ENCODE measurements around the gene SFXN5. TPM values are rescaled to one million over a fixed set of nuclear protein-coding genes. Genes with fewer than 3 reads are reported as not detected.

The SFXN5 gene
- total RNA-seq, 1 donor from 2014 or later, result 14.9 TPM

DNA sequence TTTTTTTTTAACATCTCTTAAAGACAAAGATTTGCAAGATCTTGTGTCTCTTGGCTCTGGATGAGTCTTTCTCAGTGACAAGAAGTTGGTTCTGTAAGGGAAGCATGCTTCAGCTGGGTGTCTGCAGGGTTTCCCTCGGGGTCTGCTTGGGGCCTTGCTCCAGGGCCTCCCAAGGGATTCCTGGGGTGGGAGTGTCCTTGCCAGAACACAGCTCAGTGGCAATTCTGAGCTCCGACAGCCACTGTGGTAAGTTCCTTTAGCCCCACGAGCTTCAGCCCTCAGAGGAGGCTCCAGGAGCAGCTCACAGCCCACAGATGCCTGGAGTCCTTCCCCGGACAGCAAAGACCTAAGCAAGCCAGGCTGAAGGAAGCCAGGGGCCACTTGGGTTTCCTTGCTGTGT is 101.8 kb downstream of the SFXN5 start:
- no peaks in the 10 kb centered on the region for H3K9me3 Mint-ChIP-seq (ENCODE audit: unreplicated experiment)

DNA sequence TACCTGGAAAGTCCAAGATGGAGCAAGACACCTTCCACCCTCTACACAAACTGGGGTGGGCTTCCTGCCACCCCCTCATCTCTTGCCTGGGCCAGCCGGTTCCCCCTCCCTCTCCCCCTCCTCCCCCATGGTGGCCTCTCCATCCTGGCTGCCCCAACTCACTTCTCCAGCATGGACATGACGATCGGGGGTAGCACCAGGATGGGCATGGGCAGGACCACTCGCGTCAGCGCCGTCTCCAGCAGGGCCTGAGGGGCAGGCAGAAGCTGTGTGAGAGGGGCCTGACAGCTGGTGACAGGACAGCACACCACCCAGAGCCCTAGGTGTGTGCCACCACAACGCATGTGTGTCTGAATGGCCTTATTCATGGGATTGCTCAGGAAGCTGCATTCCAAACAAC is 103.2 kb downstream of the SFXN5 start:
- H3K27me3 Mint-ChIP-seq (ENCODE audit: low read depth, unreplicated experiment), result peaks cover 22% of the 10 kb centered on the region
- FAIRE-seq, result no peak

More for the DNA sequence above, 101.8 kb downstream of the SFXN5 start:
- DNase-seq (ENCODE audit: low read depth) (no peak), FAIRE-seq (no peak)
- Histone ChIP-seq H3K27me3 (ENCODE audit: insufficient read depth, low read length) (no peaks in the 10 kb centered on the region), H3K4me1 (ENCODE audit: insufficient read depth, low read length) (no peaks in the 10 kb centered on the region), H3K79me2 (ENCODE audit: insufficient read depth, low read length) (no peaks in the 10 kb centered on the region), H4K20me1 (ENCODE audit: insufficient read depth, low read length) (peaks cover 12% of the 10 kb centered on the region), H3K9me3 (ENCODE audit: insufficient read depth, low read depth, low read length) (no peaks in the 10 kb centered on the region), H3K36me3 (ENCODE audit: insufficient read depth, low read length) (no peaks in the 10 kb centered on the region), H3K9ac (ENCODE audit: low read length) (no peak overlapping the region), H3K4me3 (ENCODE audit: insufficient read depth, low read depth, low read length) (no peak overlapping the region), H3K27ac (ENCODE audit: low read depth, low read length) (no peak overlapping the region), H2AFZ (ENCODE audit: low read depth, low read length) (no peak overlapping the region), H3K4me2 (ENCODE audit: low read length) (no peak overlapping the region)
- Mint-ChIP-seq H3K36me3 (ENCODE audit: low read depth, unreplicated experiment) (peaks cover 11% of the 10 kb centered on the region), H3K4me3 (ENCODE audit: unreplicated experiment) (no peak overlapping the region), H3K27me3 (ENCODE audit: low read depth, unreplicated experiment) (peaks cover 23% of the 10 kb centered on the region), H3K4me1 (ENCODE audit: low read depth, unreplicated experiment) (no peaks in the 10 kb centered on the region), H3K27ac (ENCODE audit: unreplicated experiment) (no peak overlapping the region)
- TF ChIP-seq, protein P1, sequence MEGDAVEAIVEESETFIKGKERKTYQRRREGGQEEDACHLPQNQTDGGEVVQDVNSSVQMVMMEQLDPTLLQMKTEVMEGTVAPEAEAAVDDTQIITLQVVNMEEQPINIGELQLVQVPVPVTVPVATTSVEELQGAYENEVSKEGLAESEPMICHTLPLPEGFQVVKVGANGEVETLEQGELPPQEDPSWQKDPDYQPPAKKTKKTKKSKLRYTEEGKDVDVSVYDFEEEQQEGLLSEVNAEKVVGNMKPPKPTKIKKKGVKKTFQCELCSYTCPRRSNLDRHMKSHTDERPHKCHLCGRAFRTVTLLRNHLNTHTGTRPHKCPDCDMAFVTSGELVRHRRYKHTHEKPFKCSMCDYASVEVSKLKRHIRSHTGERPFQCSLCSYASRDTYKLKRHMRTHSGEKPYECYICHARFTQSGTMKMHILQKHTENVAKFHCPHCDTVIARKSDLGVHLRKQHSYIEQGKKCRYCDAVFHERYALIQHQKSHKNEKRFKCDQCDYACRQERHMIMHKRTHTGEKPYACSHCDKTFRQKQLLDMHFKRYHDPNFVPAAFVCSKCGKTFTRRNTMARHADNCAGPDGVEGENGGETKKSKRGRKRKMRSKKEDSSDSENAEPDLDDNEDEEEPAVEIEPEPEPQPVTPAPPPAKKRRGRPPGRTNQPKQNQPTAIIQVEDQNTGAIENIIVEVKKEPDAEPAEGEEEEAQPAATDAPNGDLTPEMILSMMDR (IDR thresholded peaks at IDR 0.05; ENCODE audit: insufficient read depth, low read depth, low read length), result no peak
- TF ChIP-seq EZH2 (IDR thresholded peaks at IDR 0.05; ENCODE audit: insufficient read depth, low read length), result no peak

More for the DNA sequence above, 103.2 kb downstream of the SFXN5 start:
- Mint-ChIP-seq H3K9me3 (ENCODE audit: unreplicated experiment) (no peaks in the 10 kb centered on the region), H3K4me3 (ENCODE audit: unreplicated experiment) (no peak overlapping the region), H3K36me3 (ENCODE audit: low read depth, unreplicated experiment) (peaks cover 8% of the 10 kb centered on the region), H3K27ac (ENCODE audit: unreplicated experiment) (no peak overlapping the region), H3K4me1 (ENCODE audit: low read depth, unreplicated experiment) (peaks cover under 1% of the 10 kb centered on the region)
- Histone ChIP-seq H3K9ac (ENCODE audit: low read length) (no peak overlapping the region), H3K9me3 (ENCODE audit: insufficient read depth, low read depth, low read length) (no peaks in the 10 kb centered on the region), H4K20me1 (ENCODE audit: insufficient read depth, low read length) (peaks cover 5% of the 10 kb centered on the region), H3K4me3 (ENCODE audit: insufficient read depth, low read depth, low read length) (no peak overlapping the region), H3K27ac (ENCODE audit: low read depth, low read length) (no peak overlapping the region), H3K4me2 (ENCODE audit: low read length) (no peak overlapping the region), H3K4me1 (ENCODE audit: insufficient read depth, low read length) (no peaks in the 10 kb centered on the region), H2AFZ (ENCODE audit: low read depth, low read length) (no peak overlapping the region), H3K36me3 (ENCODE audit: insufficient read depth, low read length) (no peaks in the 10 kb centered on the region), H3K79me2 (ENCODE audit: insufficient read depth, low read length) (no peaks in the 10 kb centered on the region), H3K27me3 (ENCODE audit: insufficient read depth, low read length) (no peaks in the 10 kb centered on the region)
- TF ChIP-seq, protein P1 (IDR thresholded peaks at IDR 0.05; ENCODE audit: insufficient read depth, low read depth, low read length), result no peak
- TF ChIP-seq EZH2 (IDR thresholded peaks at IDR 0.05; ENCODE audit: insufficient read depth, low read length), result no peak
- DNase-seq (ENCODE audit: low read depth), result no peak
